SK-N-MC (cell line): ENCODE results near the gene JPT2.
"Not testable (repeated sequence)": the region's sequence is repeated elsewhere in the genome, so short reads cannot be mapped to it uniquely, and the experiment has no call there.

ENCODE experiments used
- DNase-seq: peaks from one replicate; pipeline ENCODE4 v3.0.0-alpha.2; 2011; ENCODE audit warnings: low read depth, low spot score
- H3K27ac ChIP-seq: fragments of 200-600 bp; sonication (generic); 2 replicates; pipeline ENCODE4 v1.5.1; 2016; ENCODE audit warnings: mixed run types
- H3K36me3 ChIP-seq: fragments of 200-600 bp; sonication (generic); 2 replicates; pipeline ENCODE4 v1.6.1; 2017; ENCODE audit warnings: antibody characterized with exemption, low read length, mixed read lengths; ENCODE audit not compliant: insufficient read depth
- H3K4me3 ChIP-seq: fragments of 200-600 bp; sonication (generic); 2 replicates; pipeline ENCODE4 v1.5.1; 2016
- H3K9ac ChIP-seq: fragments of 200-600 bp; sonication (generic); 2 replicates; pipeline ENCODE4 v1.8.0; 2017; ENCODE audit warnings: mixed run types, mixed read lengths; ENCODE audit not compliant: insufficient read length
- H3K9me3 ChIP-seq: fragments of 200-600 bp; sonication (generic); 2 replicates; pipeline ENCODE4 v1.6.1; 2017; ENCODE audit warnings: low read depth, mild to moderate bottlenecking, antibody characterized with exemption, low read length, moderate library complexity, mixed read lengths
- EZH2 ChIP-seq: fragments of 200-600 bp; sonication (generic); IDR thresholded peaks from one replicate; pipeline ENCODE4 v1.6.1; 2017; ENCODE audit warnings: antibody characterized with exemption
- FOXP2 ChIP-seq: optimal IDR thresholded peaks from 2 replicates; pipeline ENCODE3; 2011; ENCODE audit warnings: mild to moderate bottlenecking, moderate library complexity; ENCODE audit not compliant: insufficient read depth; ENCODE audit errors: extremely low read length, control extremely low read depth
- POLR2AphosphoS5 ChIP-seq: IDR thresholded peaks from 2 replicates; pipeline ENCODE4 v1.6.1; 2012; ENCODE audit warnings: mild to moderate bottlenecking, low read depth, low read length, borderline replicate concordance

JPT2 gene

GRCh38 chr16:1713331-1713730 lies 35.3 kb downstream of the JPT2 start:
- TF ChIP-seq FOXP2, result no peak
- no peak for TF ChIP-seq POLR2AphosphoS5
- no peak for TF ChIP-seq EZH2
- H3K4me3 ChIP-seq, result no peak overlapping the region
- no peaks in the 10 kb centered on the region for H3K9me3 ChIP-seq
- DNase-seq, result no peak
- no peak overlapping the region for H3K27ac ChIP-seq
- no peak overlapping the region for H3K9ac ChIP-seq
- H3K36me3 ChIP-seq, result no peaks in the 10 kb centered on the region

- Histone ChIP-seq H3K9ac (no peak overlapping the region), H3K9me3 (no peaks in the 10 kb centered on the region), H3K27ac (no peak overlapping the region), H3K4me3 (no peak overlapping the region), H3K36me3 (no peaks in the 10 kb centered on the region)
- no peak for DNase-seq
- no peak for TF ChIP-seq FOXP2
- no peak for TF ChIP-seq EZH2
- TF ChIP-seq POLR2AphosphoS5, result no peak
Measured at GRCh38 chr16:1713933-1714332, 35.9 kb downstream of the JPT2 start.

- H3K36me3 ChIP-seq, result no peaks in the 10 kb centered on the region
- no peak overlapping the region for H3K9ac ChIP-seq
- no peak overlapping the region for H3K4me3 ChIP-seq
- no peaks in the 10 kb centered on the region for H3K9me3 ChIP-seq
- no peak overlapping the region for H3K27ac ChIP-seq
- TF ChIP-seq FOXP2 (no peak), EZH2 (no peak), POLR2AphosphoS5 (no peak)
- no peak for DNase-seq
Measured at GRCh38 chr16:1715220-1715619, 37.1 kb downstream of the JPT2 start.

GRCh38 chr16:1718236-1718635 lies 40.2 kb downstream of the JPT2 start:
- not testable (repeated sequence) for H3K27ac ChIP-seq, DNase-seq

GRCh38 chr16:1719559-1720229 lies 41.6 kb downstream of the JPT2 start:
- H3K4me3 ChIP-seq, DNase-seq, H3K9ac ChIP-seq, H3K27ac ChIP-seq, H3K36me3 ChIP-seq, H3K9me3 ChIP-seq: not testable (repeated sequence)

More at GRCh38 chr16:1718236-1718635, 40.2 kb downstream of the JPT2 start:
- not testable (repeated sequence) for H3K4me3 ChIP-seq, H3K9ac ChIP-seq, H3K9me3 ChIP-seq, H3K36me3 ChIP-seq

- no peak for TF ChIP-seq EZH2
- no peak for TF ChIP-seq POLR2AphosphoS5
- Histone ChIP-seq H3K9me3 (no peaks in the 10 kb centered on the region), H3K27ac (no peak overlapping the region), H3K9ac (no peak overlapping the region), H3K36me3 (no peaks in the 10 kb centered on the region; the same call in 1 of the 2 replicates), H3K4me3 (no peak overlapping the region)
- no peak for DNase-seq
Measured at GRCh38 chr16:1721372-1721771, 43.3 kb downstream of the JPT2 start.

- Histone ChIP-seq H3K9me3 (no peaks in the 10 kb centered on the region), H3K9ac (no peak overlapping the region), H3K4me3 (no peak overlapping the region), H3K27ac (no peak overlapping the region), H3K36me3 (no peaks in the 10 kb centered on the region; the same call in 1 of the 2 replicates)
- no peak for DNase-seq
- no peak for TF ChIP-seq EZH2
- no peak for TF ChIP-seq POLR2AphosphoS5
- no peak for TF ChIP-seq FOXP2
Measured at GRCh38 chr16:1723450-1724147, 45.5 kb downstream of the JPT2 start.

- H3K4me3 ChIP-seq, result no peak overlapping the region
- no peaks in the 10 kb centered on the region; the same call in 1 of the 2 replicates for H3K36me3 ChIP-seq
- H3K9ac ChIP-seq, result no peak overlapping the region
- no peak overlapping the region for H3K27ac ChIP-seq
- TF ChIP-seq FOXP2 (no peak), POLR2AphosphoS5 (no peak), EZH2 (no peak)
- H3K9me3 ChIP-seq, result no peaks in the 10 kb centered on the region
- no peak for DNase-seq
Measured at GRCh38 chr16:1724491-1724890, 46.4 kb downstream of the JPT2 start.
